HG03196 (cell line): ENCODE results near the gene TTC28.

Source experiments
- ATAC-seq: cut with Tn5 transposase; IDR thresholded peaks from one replicate; pipeline ENCODE4 v1.9.1; 2021; ENCODE audit not compliant: unreplicated experiment

The TTC28 gene

GRCh38 chr22:28031383-28031922 is 648.2 kb downstream of the TTC28 start:
- no peak for ATAC-seq

- no peak for ATAC-seq
These were observed 649.2 kb downstream of the TTC28 start for GRCh38 chr22:28030473-28030872.

- ATAC-seq, result no peak
These were observed 649.7 kb downstream of the TTC28 start for GRCh38 chr22:28029956-28030355.

- ATAC-seq, result no peak
These were observed 650.3 kb downstream of the TTC28 start for GRCh38 chr22:28029201-28029948.

- no peak for ATAC-seq
These were observed 651.9 kb downstream of the TTC28 start for GRCh38 chr22:28027453-28028448.

- no peak for ATAC-seq
These were observed 653.6 kb downstream of the TTC28 start for GRCh38 chr22:28025866-28026575.

- ATAC-seq, result no peak
These were observed 654.3 kb downstream of the TTC28 start for GRCh38 chr22:28025333-28025732.

- no peak for ATAC-seq
These were observed 655.2 kb downstream of the TTC28 start for GRCh38 chr22:28024422-28024888.

- no peak for ATAC-seq
These were observed 655.9 kb downstream of the TTC28 start for GRCh38 chr22:28023774-28024173.

GRCh38 chr22:28023036-28023435 is 656.6 kb downstream of the TTC28 start:
- no peak for ATAC-seq

- no peak for ATAC-seq
These were observed 657.5 kb downstream of the TTC28 start for GRCh38 chr22:28021998-28022660.

GRCh38 chr22:28021116-28021997 is 658.3 kb downstream of the TTC28 start:
- ATAC-seq, result no peak

- ATAC-seq, result no peak
These were observed 659.5 kb downstream of the TTC28 start for GRCh38 chr22:28019881-28020861.

- ATAC-seq, result no peak
These were observed 660.3 kb downstream of the TTC28 start for GRCh38 chr22:28019360-28019759.

- ATAC-seq, result no peak
These were observed 661.1 kb downstream of the TTC28 start for GRCh38 chr22:28018461-28018927.

- ATAC-seq, result no peak
These were observed 661.8 kb downstream of the TTC28 start for GRCh38 chr22:28017859-28018258.

- no peak for ATAC-seq
These were observed 662.2 kb downstream of the TTC28 start for GRCh38 chr22:28017558-28017820.
